HG03521 (cell line): ENCODE measurements around the gene TTBK2.
A peak's percentile ranks its signal among the peaks of the same experiment; 100 is the strongest.
"Not testable (repeated sequence)": the region's sequence is repeated elsewhere in the genome, so short reads cannot be mapped to it uniquely, and the experiment has no call there.

Experiments
- ATAC-seq: cut with Tn5 transposase; IDR thresholded peaks from one replicate; pipeline ENCODE4 v1.9.1; 2021; ENCODE audit warnings: mild to moderate bottlenecking, moderate library complexity; ENCODE audit not compliant: unreplicated experiment

TTBK2 gene

DNA sequence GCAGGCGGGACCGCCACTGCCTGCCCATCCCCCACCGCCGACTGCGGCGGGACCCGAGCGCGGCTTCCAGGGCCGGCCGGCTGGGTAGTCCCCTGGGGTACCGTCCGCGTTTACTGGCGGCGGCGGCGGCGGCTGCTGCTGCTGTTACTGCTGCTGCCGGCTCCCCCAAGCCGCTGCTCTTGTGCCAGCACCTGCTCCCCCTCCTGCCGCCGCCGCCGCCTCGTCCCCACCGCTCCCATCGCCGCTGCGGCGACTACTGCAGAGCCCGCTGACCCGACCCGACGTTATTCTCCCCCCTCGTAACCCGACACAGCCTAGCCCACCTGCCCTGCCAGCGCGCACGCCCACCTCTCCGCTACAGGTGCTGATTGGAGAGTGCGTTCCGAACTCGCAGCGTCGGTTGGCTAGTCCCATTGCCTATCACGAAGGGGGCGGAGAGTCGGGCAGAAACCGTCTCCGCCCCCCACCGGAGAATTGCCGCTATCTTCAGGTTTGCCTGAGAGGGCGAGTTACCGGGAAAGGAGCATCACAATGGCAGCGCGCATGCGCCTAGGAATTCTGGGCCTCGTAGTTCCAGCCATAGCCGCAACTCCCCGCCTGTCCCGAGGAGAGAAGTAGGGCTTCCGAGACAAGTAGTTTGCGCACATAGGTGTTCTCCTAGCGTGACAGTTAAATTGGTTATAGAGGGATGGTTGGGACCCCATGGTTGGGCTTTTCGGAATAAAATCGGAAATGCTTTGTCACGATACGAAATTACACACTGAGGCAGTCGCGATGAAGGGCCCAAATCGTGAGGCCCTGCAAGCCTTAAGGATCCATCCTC, at the start of gene TTBK2:
TTBK2 (minus strand) TSS at position 260 of the 823 bp plus-strand sequence. CDS start 42,161 bp downstream, outside the sequence.
- ATAC-seq: peak; percentile 91

DNA sequence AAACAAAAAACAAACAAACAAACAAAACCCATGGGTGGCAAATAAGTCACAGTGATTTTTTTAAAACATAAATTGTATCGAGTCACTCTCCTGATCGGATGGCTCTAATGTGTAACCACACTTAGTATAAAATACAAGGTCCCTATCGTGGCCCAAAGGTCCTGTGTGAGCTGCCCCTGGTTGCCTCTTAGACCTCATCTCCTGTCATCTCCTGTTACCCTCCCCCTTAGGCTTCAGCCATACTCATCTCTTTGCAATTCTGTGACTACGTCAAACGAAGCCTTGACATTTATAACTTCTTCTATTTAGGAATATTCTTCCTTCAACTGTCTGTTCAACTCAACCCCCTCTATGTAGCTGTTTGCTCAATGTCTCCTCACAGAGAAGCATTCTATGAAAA, 43.9 kb upstream of the TTBK2 start:
- no peak for ATAC-seq

DNA sequence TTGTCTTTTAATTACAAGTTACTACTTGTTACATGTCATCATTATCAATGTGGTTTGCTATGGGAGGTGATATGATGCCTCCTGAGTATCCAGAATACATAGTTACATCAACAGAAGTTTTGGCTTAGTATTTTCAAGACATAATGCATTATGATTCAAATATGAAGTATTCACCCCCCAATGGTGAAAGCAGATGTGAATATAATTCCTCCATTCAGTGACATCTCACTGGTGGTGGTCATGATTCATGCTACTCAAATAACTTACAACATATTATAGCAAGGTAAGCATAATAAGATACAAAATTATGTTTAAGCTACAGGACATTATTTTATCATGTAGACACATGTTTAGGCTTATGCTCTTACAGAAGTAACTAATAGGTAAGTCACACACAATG, 34.9 kb upstream of the TTBK2 start:
- ATAC-seq: no peak

DNA sequence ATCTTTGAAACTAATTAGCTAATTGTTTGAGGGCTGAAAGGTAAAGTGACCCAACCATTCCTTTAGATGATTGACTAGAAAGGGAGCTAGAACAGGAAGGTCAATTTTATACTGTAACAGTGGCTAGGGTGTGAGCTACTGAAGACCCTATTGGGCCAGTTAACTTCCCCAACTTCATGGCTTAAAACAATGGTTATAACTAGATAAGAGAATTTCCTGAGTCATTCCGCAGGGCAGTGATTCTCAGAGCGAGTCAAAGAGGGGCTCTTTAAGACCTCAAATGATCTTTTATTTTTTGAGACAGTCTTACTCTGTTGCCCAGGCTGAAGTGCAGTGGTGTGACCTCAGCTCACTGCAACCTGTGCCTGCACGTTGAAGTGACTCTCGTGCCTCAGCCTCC, 33.7 kb upstream of the TTBK2 start:
- no peak for ATAC-seq

DNA sequence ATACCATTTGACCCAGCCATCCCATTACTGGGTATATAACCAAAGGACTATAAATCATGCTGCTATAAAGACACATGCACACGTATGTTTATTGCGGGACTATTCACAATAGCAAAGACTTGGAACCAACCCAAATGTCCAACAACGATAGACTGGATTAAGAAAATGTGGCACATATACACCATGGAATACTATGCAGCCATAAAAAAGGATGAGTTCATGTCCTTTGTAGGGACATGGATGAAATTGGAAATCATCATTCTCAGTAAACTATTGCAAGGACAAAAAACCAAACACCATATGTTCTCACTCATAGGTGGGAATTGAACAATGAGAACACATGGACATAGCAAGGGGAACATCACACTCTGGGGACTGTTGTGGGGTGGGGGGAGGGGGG, 28.3 kb upstream of the TTBK2 start:
- ATAC-seq: not testable (repeated sequence)

DNA sequence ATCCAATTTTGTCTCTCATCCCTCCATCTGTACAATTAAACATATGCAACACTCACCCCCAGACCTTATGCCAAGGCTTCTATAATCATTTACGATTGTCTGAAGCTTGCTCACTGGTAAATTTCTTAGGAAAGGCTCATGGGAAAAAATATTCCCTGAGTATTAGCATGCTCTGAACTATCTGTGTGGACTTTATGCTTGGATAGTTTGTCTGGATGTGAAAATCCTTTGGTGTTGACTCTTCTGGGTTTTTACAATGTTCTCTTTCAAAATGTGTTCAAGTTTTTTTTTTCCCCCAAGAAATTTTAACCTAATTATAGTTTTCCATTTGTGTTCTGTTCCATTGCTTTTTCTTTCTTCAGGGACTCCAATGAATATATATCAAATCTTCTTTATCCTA, 19.9 kb upstream of the TTBK2 start:
- ATAC-seq: no peak

DNA sequence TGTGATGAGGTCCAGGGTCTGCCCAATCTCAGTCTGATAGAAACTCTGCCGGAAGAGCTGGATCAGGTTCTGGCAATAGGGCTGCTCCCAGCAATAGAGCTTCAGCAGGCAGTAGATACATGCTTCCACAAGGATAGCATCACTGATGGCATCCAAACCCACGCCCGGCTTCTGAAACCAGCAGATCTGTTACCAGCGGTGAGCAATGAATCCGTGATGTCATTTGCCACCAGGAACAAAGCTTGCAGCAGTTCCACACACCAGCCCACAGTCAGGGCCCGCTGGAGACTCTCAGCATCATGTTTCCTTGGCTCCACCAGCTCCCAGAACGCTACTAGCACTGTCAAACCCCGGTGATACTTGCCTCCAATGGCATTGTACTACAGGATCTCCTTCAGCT, 19.3 kb upstream of the TTBK2 start:
- no peak for ATAC-seq

DNA sequence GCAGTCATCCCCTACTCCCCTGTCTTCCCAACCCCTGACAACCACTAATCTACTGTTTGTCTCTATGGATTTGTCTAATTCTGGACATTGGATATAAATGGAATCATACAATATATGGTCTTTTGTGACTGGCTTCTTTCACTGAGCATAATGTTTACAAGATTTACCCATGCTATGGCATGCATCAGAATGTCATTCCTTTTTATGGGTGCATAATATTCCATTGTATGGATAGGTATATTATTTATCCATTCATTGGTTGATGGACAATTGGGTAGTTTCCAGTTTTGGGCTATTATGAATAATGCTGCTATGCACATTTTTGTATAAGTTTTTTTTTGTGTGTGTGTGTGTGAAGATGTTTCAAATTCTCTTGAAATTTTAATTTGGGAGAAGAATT, 16.6 kb upstream of the TTBK2 start:
- ATAC-seq: no peak

DNA sequence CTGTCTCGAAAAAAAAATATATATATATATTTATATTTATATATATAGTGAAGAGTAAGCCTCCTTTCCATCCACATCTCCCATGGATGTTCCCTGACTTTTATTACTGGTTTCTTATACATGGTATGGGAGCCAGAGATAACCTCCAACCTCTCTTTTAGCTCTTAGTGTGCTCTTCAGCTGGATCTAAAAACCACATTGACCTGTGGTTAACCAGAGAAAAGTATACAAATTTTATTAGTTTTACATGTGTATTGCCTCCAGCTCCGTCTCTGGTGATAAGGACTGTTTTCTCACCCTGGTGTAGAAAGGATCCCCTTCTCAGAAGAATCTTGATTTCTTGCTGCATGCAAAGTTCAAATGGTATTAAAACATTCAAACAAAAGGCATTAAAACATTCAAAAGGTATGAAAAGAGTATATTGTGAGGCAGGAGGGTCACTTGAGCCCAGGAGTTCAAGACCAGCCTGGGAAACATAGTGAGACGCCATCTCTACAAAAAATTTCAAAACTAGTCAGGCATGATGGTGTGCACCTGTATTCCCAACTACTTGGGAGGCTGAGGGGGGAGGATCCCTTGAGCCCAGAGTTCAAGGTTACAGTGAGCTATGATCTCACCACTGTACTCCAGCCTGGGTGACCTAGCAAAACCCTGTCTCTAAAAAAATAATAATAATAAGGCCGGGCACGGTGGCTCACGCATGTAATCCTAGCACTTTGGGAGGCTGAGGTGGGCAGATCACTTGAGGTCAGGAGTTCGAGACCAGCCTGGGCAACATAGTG, 13.5 kb upstream of the TTBK2 start:
- no peak for ATAC-seq

DNA sequence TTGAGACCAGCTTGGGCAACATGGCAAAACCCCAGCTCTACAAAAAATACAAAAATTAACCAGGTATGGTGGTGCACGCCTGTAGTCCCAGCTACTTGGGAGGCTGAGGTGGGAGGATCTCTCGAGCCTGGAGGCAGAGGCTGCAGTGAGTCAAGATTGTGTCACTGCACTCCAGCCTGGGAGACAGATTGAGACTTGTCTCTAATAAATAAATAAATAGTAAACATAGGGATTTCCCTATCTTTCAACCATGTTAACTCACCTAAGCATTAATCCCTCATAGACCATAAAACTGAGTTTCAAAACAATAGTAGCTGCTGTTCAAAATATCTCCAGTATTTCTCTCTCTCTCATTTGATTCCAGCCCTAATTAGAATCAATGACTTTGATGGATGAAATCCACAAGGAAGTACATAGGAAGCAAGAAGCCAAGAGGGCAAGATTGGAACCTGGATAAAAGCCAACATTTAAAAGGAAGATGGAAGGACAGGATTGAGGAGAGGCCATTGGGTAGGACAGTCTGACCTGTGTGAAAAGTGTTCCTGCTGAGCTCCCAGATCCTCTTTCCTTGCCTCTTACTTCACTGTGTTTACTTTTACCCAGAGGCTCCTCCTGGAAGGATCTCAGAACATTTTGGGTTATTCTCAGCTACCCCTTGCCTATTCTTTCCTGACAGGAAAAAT, 12.4 kb upstream of the TTBK2 start:
- ATAC-seq: no peak

DNA sequence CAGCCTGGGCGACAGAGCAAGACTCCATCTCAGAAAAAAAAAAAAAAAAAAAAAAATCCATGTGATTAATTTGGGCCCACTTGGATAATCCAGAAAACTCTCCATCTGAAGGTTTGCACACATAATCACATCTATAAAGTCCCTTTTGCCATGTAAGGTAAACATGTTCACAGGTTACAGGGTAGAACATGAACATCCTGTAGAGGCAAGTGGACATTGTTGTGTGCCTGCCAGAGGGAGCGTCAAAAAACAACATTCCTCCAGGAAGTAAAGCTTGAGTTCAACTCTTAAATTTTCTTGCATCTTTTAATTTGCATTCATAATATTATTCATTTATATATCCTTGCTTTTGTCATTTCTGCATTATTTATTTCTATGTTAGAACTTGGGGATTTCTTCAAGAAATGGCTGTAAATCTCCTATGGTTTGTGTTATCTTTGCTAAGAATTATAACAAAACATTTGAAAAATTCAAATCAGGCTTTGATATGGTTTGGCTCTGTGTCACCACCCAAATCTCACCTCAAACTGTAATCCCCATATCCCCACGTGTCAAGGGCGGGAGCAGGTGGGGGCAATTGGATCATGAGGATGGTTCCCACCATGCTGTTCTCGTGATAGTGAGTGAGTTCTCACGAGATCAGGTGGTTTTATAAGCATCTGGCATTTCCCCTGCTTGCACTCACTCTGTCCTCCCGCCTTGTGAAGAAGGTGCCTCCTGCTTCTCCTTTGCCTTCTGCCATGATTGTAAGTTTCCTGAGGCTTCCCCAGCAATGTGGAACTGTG, 11.3 kb upstream of the TTBK2 start:
- no peak for ATAC-seq

DNA sequence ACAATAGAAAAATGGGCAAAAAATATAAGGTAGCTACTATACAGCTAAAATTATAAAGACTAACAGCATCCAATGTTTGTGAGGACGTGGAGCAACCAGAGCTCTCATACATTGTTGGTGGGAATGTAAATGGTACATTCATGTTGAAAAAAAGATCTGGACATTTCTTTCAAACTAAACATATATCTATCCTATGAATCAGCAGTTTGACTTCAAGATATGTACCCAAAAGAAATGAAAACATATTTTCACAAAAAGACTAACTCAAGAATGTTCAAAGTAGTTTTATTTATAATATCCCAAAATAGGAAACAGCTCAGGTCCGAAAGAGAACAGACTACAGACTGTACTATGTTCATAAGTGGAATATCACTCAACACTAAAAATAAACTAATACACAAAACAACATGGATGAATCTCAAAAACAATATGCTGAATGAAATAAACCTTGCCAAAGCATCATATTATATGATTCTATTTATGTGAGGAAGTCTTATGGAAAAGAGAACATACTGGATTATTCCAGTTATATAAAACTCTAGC, 8.8 kb upstream of the TTBK2 start:
- no peak for ATAC-seq

DNA sequence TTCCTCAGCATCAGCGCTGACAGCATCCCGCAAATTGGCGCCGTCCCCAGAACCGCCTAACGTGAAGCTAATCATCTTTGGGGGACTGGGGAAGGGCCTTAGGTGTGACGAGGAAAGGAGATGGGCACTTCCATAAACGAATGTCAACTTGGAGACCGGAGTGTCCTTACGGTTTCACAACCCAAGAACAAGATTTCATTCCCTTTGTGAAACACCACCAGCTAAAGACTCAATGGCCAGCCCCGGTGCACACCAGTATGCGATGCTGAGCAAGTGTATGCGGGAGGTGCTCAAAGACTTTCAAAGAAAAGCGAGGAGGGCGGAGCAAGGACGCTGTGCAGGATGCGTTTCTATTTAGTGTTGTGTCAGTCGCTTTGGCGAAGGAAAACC, 759 bp upstream of the TTBK2 start:
- no peak for ATAC-seq

DNA sequence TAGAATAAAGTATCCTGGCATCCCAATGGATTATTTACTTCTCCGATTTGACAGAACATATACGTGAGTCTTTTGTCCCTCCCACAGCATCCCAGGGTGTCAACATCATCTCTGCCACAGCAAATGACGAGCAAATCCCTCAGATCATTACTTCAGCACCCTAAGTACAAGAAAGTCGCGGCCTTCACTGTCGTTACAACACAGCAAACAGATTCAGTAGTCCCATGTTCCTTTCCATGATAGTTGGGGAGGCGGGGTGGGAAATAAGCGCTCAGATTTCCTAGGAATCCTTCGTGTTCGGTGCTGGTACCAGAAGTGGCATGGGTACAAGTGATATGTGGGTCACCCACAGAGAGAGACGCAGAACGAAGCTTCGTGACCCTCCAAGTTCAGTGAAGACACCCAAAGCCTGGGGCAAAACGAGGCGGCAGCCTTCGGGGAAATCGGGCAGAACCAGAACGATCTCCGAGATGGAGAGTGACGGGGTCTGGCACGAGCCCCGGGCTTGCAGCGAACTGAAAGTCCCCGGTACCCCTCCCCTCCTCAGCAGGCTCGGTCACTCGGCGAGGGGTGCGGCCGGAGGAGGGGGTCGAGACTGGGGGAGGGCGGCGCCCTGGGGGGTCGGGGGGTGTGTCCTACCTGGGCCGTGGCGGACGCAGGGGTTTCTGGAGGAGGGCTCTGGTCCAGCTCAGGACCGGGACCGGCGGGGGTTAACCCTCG, 619 bp downstream of the TTBK2 start:
- ATAC-seq: no peak

DNA sequence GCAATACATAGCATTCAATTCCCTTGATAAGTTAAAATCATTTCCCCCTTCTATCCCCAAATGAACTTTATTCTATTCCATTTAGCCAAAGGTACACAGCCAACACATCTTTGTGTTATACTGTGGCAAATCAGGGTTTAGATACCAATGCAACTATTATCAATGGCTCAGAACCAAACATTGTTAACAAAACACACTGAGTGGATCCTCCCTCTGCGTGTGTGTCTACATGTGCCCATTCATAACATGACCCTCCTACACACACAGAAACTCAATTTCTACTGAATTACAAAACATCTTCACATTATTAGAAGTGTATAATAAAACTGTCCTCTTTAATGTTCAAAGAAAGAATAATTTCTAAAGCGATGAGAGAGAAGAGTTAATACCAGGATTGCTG, 1.3 kb downstream of the TTBK2 start:
- no peak for ATAC-seq

DNA sequence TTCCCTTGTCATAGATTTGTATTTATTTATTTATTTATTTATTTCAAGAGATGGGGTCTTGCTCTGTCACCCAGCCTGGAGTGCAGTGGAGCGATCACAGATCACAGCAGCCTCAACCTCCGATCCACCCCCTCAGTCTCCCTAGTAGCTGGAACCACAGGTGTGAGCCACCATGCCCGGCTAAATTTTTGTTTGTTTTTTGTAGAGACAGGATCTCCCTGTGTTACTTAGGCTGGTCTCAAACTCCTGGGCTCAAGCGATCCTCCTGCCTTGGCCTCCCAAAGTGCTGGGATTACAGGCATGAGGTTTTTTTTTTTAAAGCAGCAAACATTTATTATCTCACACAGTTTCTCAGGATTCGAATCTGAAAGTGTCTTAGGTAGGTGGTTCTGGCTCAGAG, 2.5 kb downstream of the TTBK2 start:
- ATAC-seq: no peak

DNA sequence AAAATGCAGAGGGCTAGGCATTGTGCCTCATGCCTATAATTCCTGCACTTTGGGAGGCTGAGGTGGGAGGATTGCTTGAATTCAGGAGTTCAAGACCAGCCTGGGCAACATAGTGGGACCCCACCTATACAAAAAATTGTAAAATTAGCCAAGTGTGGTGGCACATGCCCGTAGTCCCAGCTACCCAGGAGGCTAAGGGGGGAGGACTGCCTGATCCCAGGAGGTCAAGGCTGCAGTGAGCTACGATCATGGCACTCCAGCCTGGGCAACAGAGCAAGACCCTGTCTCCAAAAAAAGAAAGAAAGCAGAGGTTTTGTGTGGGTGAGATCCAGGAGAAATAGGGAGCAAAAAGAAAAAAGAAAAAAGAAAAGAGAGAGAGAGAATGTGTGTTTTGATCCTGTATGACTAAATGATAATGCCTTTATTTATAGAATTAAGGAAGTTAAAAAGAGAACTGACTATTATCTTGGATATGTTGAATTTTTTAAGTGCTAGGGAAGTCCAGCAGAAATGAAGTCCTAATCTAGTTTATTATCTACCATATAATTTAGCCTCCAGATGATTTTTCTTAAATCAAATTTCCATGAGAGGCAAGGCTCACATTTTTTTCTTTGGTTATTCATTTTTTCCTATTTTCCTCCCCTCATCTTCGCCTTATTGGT, 4.8 kb downstream of the TTBK2 start:
- ATAC-seq: no peak

DNA sequence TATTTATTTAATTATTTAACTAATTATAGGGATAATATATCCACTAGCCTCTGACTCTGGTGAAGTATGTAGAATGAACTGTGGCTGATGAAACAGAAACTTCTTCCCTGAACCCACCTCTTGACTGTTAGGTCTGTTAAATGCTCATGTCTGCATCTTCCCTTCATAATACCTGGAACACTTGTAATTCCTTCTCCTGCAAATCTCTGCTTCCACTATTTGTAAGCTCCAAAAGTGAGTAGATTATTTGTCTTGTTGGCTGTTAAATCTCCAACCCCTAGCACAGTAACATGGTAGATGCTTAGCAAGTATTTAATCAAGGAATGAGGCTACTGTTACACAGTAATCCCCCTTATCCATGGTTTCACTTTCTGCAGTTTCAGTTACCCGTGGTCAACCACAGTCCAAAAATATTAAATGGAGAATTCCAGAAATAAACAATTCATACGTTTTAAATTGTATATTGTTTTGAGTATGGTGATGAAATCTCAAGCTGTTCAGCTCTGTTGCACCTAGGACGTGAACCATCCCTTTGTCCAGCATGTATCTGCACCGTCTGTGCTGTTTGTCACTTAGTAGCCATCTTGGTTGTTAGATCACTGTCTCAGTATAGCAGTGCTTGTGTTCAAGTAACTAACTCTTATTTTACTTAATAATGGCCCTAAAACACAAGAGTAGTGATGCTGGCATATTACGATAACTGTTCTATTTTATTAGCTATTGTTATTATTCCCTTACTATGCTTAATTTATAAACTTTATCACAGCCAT, 5.7 kb downstream of the TTBK2 start:
- ATAC-seq: no peak
